HepG2 (cell line): ENCODE results near the gene NOPCHAP1. TPM values are rescaled to one million over a fixed set of nuclear protein-coding genes. Genes with fewer than 3 reads are reported as not detected.

ENCODE experiments used
- ATAC-seq: fragments of 200-7000 bp; cut with Tn5 transposase; 3 replicates; pipeline ENCODE4 v1.9.1; 2020; ENCODE audit warnings: mild to moderate bottlenecking, moderate library complexity
- BruUV-seq: library from RNA; stranded (reverse); fragments of 400-500 nt; replicated peaks from 2 replicates; lab custom pipeline; 2021; lab: Mats Ljungman, UMichigan
- CTCF ChIA-PET: fragments of 300-600 bp; formaldehyde crosslinking; extraction: SDS; loops from one replicate; lab custom pipeline; 2021; ENCODE audit warnings: low total read pairs, inconsistent platforms, low intra/inter-chr PET ratio; lab: Yijun Ruan, JAX
- POLR2A ChIA-PET: fragments of 350-600 bp; sonication (Branson Sonifier 250); formaldehyde crosslinking; loops from one replicate; lab custom pipeline; 2020; ENCODE audit warnings: antibody characterized with exemption, inconsistent platforms; lab: Yijun Ruan, JAX
- DNase-seq: peaks from one replicate; pipeline ENCODE4 v3.0.0-alpha.2; 2015; ENCODE audit warnings: low spot score
- FAIRE-seq: peaks from 3 replicates; lab custom pipeline; 2011; peaks lifted over from hg19 to GRCh38; lab: Jason Lieb, UNC
- H2AFZ ChIP-seq: one replicate; pipeline ENCODE4 v1.6.1; 2011; ENCODE audit warnings: low read length, inconsistent platforms
- H3K27ac ChIP-seq: fragments of 300-600 bp; 3 replicates; pipeline ENCODE4 v1.8.0; 2011; ENCODE audit warnings: mixed run types, mild to moderate bottlenecking, mixed read lengths, low read length, inconsistent platforms; ENCODE audit not compliant: insufficient read depth; ENCODE audit errors: extremely low read length
- H3K27me3 ChIP-seq, 2 experiments: fragments of 200-600 bp in 1 of 2; 2 replicates in 1 of 2; 3 replicates in 1 of 2; pipeline versions ENCODE4 v1.6.0 to v1.8.0; 2011; ENCODE audit warnings: low read length in 2 of 2, mild to moderate bottlenecking in 2 of 2, moderate library complexity in 2 of 2, inconsistent platforms in 1 of 2; ENCODE audit not compliant: insufficient read depth in 2 of 2, control insufficient read depth in 1 of 2
- H3K36me3 ChIP-seq, 2 experiments: fragments of 200-600 bp in 1 of 2; replicated peaks in 1 of 2; 2 replicates in 1 of 2; 3 replicates in 1 of 2; pipeline versions ENCODE4 v1.5.1 to v1.8.0; 2011; ENCODE audit warnings: low read length in 2 of 2, inconsistent platforms in 1 of 2; ENCODE audit not compliant: insufficient read depth in 2 of 2, control insufficient read depth in 1 of 2
- H3K4me1 ChIP-seq: 2 replicates; pipeline ENCODE4 v1.5.1; 2012; ENCODE audit warnings: low read length, inconsistent platforms; ENCODE audit not compliant: insufficient read depth
- H3K4me2 ChIP-seq: 2 replicates; pipeline ENCODE4 v1.6.0; 2011; ENCODE audit warnings: low read depth, low read length, inconsistent platforms
- H3K4me3 ChIP-seq, 3 experiments: fragments of 200-600 bp in 1 of 3; sonication (generic), shearing (Covaris generic) in 1 of 3; replicated peaks in 1 of 3; 2 replicates each; pipeline ENCODE4 v1.5.1; 2011 to 2016; ENCODE audit warnings: low read length in 3 of 3, inconsistent platforms in 2 of 3, low read depth in 2 of 3, mild to moderate bottlenecking in 2 of 3, control low read depth in 1 of 3, mixed read lengths in 1 of 3; ENCODE audit not compliant: insufficient read depth in 1 of 3
- H3K79me2 ChIP-seq: one replicate; pipeline ENCODE4 v1.6.1; 2011; ENCODE audit warnings: low read length, inconsistent platforms; ENCODE audit not compliant: insufficient read depth
- H3K9ac ChIP-seq: 2 replicates; pipeline ENCODE4 v1.6.0; 2011; ENCODE audit warnings: mild to moderate bottlenecking, low read depth, low read length, inconsistent platforms; ENCODE audit not compliant: insufficient read depth
- H3K9me3 ChIP-seq: 2 replicates; pipeline ENCODE4 v1.5.1; 2012; ENCODE audit warnings: mild to moderate bottlenecking, low read length
- H4K20me1 ChIP-seq: 2 replicates; pipeline ENCODE4 v1.6.0; 2011; ENCODE audit warnings: inconsistent platforms, mild to moderate bottlenecking, low read length, moderate library complexity; ENCODE audit not compliant: insufficient read depth
- MLXIP ChIP-seq: sonication (generic); formaldehyde crosslinking; IDR thresholded peaks from 2 replicates; pipeline ENCODE4 v1.9.0; 2021; ENCODE audit warnings: missing genetic modification reagents, borderline replicate concordance
- ZBTB20 ChIP-seq: sonication (generic); formaldehyde crosslinking; IDR thresholded peaks from 2 replicates; pipeline ENCODE4 v1.8.1; 2023; ENCODE audit warnings: missing genetic modification reagents, low read depth, mild to moderate bottlenecking, borderline replicate concordance
- ZBTB40 ChIP-seq, 2 experiments: fragments of 450-650 bp in 1 of 2; sonication (generic) in 1 of 2; formaldehyde crosslinking in 1 of 2; IDR thresholded peaks; 2 replicates each; pipeline versions ENCODE4 v1.6.1 to v1.8.0; 2016 to 2022; ENCODE audit warnings: antibody characterized with exemption in 1 of 2, mild to moderate bottlenecking in 1 of 2, missing genetic modification reagents in 1 of 2
- ZBTB8A ChIP-seq: sonication (generic); formaldehyde crosslinking; IDR thresholded peaks from 2 replicates; pipeline ENCODE4 v1.4.0; 2020; ENCODE audit warnings: mild to moderate bottlenecking, low read depth, missing genetic modification reagents, borderline replicate concordance
- WGBS: methylation state at CpG from one replicate; pipeline ENCODE4 v1.1.6; 2017; ENCODE audit warnings: low lambda C conversion rate; 5-methylcytosine and 5-hydroxymethylcytosine counted together
- in situ Hi-C: cut with HindIII; loops from 2 replicates; pipeline ENCODE4 v1.10.0; 2017; ENCODE audit warnings: low pct_unique_long_range_greater_than_20kb; ENCODE audit not compliant: extremely low pct_ligation_motif_present
- intact Hi-C: fragments of 100-400 bp; cut with micrococcal nuclease; formaldehyde crosslinking; loops from one replicate; pipeline ENCODE4 v1.10.0; 2022; ENCODE audit not compliant: unreplicated experiment
- polyA plus RNA-seq, 8 experiments: library from polyadenylated mRNA; depleted of rRNA in 3 of 8; stranded (reverse) in 7 of 8; unstranded in 1 of 8; fragments of >200 nt; fragmentation: Illumina TruSeq in 4 of 8; extraction: Trizol in 4 of 8; gene quantifications; 2 replicates each; pipeline versions ENCODE4 v1.2.1 to v1.2.3, GENCODE V29; 2011 to 2016; ENCODE audit warnings: low read depth in 4 of 8, missing spikeins in 1 of 8, mixed read lengths in 1 of 8; ENCODE audit not compliant: insufficient read depth in 1 of 8
- total RNA-seq, 5 experiments: library from RNA; depleted of rRNA; stranded (reverse); fragments of >200 nt; fragmentation: Illumina TruSeq; extraction: Trizol; gene quantifications; 2 replicates each; pipeline ENCODE4 v1.2.3, GENCODE V29; 2016; ENCODE audit warnings: low read depth in 1 of 5

NOPCHAP1 gene
- total and polyA plus RNA-seq, 2 of the 13 experiments (the other 11 are each of a cell fraction or from before 2014, with no cell fraction given): 5.7 to 38.1 TPM

- ATAC-seq (no peak), DNase-seq (no peak), FAIRE-seq (no peak)
- intact Hi-C loops (no loop called here), in situ Hi-C loops (no loop called here)
- Histone ChIP-seq H3K27me3 (no peaks in the 10 kb centered on the region; a peak in 3 of 5 replicates), H2AFZ (no peak overlapping the region), H3K4me1 (peaks cover 12% of the 10 kb centered on the region), H3K4me2 (no peak overlapping the region), H3K36me3 (no peaks in the 10 kb centered on the region), H3K79me2 (no peaks in the 10 kb centered on the region), H4K20me1 (no peaks in the 10 kb centered on the region), H3K9ac (no peak overlapping the region), H3K27ac (no peak overlapping the region), H3K9me3 (no peaks in the 10 kb centered on the region), H3K4me3 (no peak overlapping the region)
- WGBS: 52% methylated on average over 8 of the region's 8 CpGs
- ChIA-PET CTCF (no interaction called here), POLR2A (no interaction called here)
- TF ChIP-seq ZBTB20 (CRISPR knock-in tag) (no peak), ZBTB8A (CRISPR knock-in tag) (no peak)
- BruUV-seq: no TSS peak
Observed at GRCh38 chr12:104964167-104964855, 21.8 kb upstream of the NOPCHAP1 start.

GRCh38 chr12:104964856-104965205 is 21.3 kb upstream of the NOPCHAP1 start:
- in situ Hi-C loops (no loop called here), intact Hi-C loops (no loop called here)
- Histone ChIP-seq H4K20me1 (no peaks in the 10 kb centered on the region), H3K79me2 (no peaks in the 10 kb centered on the region), H3K36me3 (no peaks in the 10 kb centered on the region), H3K9ac (no peak overlapping the region), H3K9me3 (no peaks in the 10 kb centered on the region), H3K27ac (no peak overlapping the region), H3K4me1 (peaks cover 7% of the 10 kb centered on the region), H3K4me3 (no peak overlapping the region), H3K4me2 (no peak overlapping the region), H3K27me3 (no peaks in the 10 kb centered on the region; a peak in 3 of 5 replicates), H2AFZ (no peak overlapping the region)
- ATAC-seq (no peak), FAIRE-seq (no peak), DNase-seq (no peak)
- 2% methylated on average over 2 of the region's 2 CpGs for WGBS
- BruUV-seq: no TSS peak
- ChIA-PET POLR2A (no interaction called here), CTCF (no interaction called here)
- TF ChIP-seq ZBTB40 (IDR thresholded peaks at IDR 0.05): no peak
- TF ChIP-seq ZBTB40 (CRISPR knock-in tag; IDR thresholded peaks at IDR 0.05): no peak
- TF ChIP-seq MLXIP (CRISPR knock-in tag): no peak
